GM23248 (cell line): ENCODE data around the gene CREB3L2.

Source experiments
- EZH2 ChIP-seq: fragments of 200-600 bp; sonication (generic); IDR thresholded peaks from 2 replicates; pipeline ENCODE4 v1.6.1; 2018; ENCODE audit warnings: antibody characterized with exemption, mild to moderate bottlenecking; ENCODE audit not compliant: insufficient read depth, poor library complexity, severe bottlenecking
- EZH2phosphoT487 ChIP-seq: fragments of 200-600 bp; sonication (generic); IDR thresholded peaks from 2 replicates; pipeline ENCODE4 v1.6.1; 2018; ENCODE audit warnings: antibody characterized with exemption, moderate library complexity, mild to moderate bottlenecking, low read depth; ENCODE audit not compliant: insufficient read depth

DNA sequence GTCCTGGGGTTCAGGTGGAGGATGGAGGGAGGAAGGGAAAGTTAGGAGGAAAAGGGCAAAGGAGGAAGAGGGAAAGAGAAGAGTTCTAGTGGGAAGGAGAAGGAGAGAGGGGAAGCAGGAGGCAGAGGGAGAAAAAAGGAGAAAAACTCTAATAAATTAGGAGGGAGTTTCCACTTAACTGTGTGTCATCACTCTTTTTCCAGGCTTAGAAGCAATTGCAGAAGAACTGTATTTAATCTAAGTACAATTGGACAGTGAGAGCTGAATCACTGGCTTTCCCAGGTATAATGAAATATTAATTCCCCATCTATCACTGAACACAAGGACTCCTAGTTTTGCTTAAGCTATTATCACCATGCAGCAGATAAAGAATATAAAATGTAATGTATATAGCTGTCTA lies 76.8 kb downstream of the CREB3L2 start:
- TF ChIP-seq EZH2 (no peak), EZH2phosphoT487 (no peak)
